Thyroid gland (tissue), 4 donors: ENCODE measurements around the gene TPD52L2.

Experiments
- CTCF ChIP-seq, 6 experiments: fragments of 200-600 bp in 3 of 6; fragments of 450-650 bp in 3 of 6; sonication (generic) in 3 of 6; IDR thresholded peaks; one replicate each; pipeline ENCODE4 v1.5.1; 2016 to 2019; ENCODE audit warnings: antibody characterized with exemption in 6 of 6, mild to moderate bottlenecking in 2 of 6, inconsistent platforms in 1 of 6, moderate library complexity in 1 of 6
- POLR2A ChIP-seq, 2 donors: fragments of 450-650 bp; IDR thresholded peaks; one replicate each; pipeline ENCODE4 v1.6.1; 2017; ENCODE audit warnings: antibody characterized with exemption in 2 of 2, mild to moderate bottlenecking in 2 of 2, moderate library complexity in 1 of 2

GRCh38 chr20:63884506-63885263 lies 19.6 kb downstream of the TPD52L2 start:
- no peak for TF ChIP-seq CTCF (IDR thresholded peaks at IDR 0.05)
- no peak for TF ChIP-seq POLR2A (IDR thresholded peaks at IDR 0.05)
